HG03460 (cell line): ENCODE measurements around the gene PYGO2.
"Not testable (repeated sequence)": the region's sequence is repeated elsewhere in the genome, so short reads cannot be mapped to it uniquely, and the experiment has no call there.

Experiments used
- ATAC-seq: cut with Tn5 transposase; IDR thresholded peaks from one replicate; pipeline ENCODE4 v1.9.1; 2021; ENCODE audit not compliant: unreplicated experiment

PYGO2 gene

DNA sequence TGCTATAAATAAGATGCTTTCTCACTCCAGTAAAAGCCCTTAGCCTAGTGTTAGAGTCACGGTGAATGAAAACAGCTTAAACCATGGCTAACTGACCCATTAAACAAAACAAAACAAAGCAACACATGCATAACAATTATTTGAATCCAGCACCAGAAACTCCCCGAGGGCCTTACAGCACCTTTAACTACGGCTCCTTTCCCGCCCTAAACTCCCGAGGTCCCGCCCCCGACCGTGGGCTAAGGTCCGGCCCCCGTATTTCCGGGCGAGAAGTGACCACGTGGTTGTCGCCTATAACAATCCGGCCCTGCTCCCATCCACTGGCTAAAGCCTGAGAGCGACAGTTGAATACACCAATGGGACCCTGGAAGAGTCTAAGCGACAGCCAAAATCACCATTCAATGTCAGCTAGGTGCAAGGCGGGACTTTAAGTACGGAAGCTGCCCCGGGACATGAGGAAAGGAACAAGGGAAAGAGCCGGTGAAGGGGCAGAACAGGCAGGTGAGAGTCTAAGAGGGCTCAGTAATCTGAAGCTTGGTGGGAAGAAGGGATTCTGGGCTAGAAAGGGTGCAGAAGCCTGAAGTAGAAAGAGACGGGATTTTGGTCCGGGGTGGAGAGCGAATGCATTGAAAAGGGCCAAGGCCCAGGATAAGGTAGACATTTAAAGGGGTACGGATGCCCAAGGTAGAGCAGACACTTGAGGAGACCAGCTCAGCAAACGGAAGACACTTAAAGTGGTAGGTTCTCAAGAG, 21.5 kb upstream of the PYGO2 start, which contains the start of gene FLAD1:
FLAD1 (plus strand) TSS at position 448 of the 752 bp plus-strand sequence. CDS start 351 bp downstream, outside the sequence.
- peak; percentile 99 for ATAC-seq

DNA sequence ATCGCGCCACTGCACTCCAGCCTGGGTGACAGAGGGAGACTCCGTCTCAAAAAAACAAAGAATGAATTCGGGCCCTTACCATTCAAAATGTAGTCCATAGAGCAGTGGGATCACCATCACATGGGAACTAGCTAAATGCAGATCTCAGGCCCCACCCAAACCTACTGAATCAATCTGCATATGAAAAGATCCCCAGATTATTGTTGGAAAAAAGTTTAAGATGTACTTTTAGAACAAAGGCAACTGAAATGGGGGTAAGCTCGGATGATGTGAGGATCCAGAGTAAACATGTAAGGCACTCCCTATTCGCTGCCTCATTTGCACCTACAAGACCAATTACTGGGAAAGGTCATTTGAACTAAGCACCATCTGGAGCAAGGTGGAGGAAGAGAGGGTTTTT, 20.8 kb upstream of the PYGO2 start:
- no peak for ATAC-seq

- ATAC-seq = no peak
Observed at GRCh38 chr1:154978360-154978759, 16.8 kb upstream of the PYGO2 start.

DNA sequence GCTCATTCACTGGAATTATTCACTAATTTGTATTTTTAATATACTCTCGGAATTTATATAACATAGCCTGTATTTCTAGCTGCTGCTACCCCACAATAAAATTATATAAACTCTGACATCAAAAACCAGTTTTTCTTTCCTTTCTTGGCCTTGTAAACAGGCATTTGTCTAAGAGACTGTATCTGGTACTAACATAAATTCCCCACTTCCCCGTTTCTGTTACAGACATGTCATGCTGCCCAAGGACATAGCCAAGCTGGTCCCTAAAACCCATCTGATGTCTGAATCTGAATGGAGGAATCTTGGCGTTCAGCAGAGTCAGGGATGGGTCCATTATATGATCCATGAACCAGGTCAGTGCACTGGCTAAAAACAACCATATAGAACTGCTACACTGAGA, 16.2 kb upstream of the PYGO2 start:
- not testable (repeated sequence) for ATAC-seq

DNA sequence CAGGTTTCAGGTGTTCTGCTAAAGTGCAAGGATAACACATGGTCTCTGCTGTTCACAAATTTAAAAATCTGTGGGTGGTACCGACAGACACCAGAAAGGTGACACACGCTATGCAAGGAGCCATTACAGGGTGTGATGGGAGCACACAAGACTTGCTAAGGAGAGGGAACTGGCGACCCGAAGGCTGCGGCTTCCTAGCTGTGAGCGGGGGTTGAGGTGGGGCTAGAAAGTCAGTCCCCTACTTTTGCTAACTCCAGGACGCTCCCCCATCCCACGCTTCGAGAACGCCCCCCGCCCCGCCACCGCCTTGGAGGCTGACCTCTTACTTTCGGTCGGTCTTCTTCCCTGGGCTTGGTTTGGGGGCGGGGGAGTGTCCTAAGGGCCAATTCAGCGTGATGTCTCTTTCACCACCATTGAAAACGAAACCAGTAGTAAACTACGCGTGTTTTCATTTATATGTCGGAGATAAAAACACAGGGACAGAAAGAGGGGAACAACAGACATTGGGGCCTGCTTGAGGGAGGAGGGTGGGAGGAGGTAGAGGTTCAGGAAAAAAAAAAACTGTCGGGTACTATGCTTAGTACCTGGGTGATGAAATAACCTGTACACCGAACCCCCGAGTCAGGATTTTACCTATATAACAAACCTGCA, 14.0 kb upstream of the PYGO2 start:
- ATAC-seq = no peak

- peak; percentile 55 for ATAC-seq
Observed at GRCh38 chr1:154974808-154975408, 13.3 kb upstream of the PYGO2 start.

DNA sequence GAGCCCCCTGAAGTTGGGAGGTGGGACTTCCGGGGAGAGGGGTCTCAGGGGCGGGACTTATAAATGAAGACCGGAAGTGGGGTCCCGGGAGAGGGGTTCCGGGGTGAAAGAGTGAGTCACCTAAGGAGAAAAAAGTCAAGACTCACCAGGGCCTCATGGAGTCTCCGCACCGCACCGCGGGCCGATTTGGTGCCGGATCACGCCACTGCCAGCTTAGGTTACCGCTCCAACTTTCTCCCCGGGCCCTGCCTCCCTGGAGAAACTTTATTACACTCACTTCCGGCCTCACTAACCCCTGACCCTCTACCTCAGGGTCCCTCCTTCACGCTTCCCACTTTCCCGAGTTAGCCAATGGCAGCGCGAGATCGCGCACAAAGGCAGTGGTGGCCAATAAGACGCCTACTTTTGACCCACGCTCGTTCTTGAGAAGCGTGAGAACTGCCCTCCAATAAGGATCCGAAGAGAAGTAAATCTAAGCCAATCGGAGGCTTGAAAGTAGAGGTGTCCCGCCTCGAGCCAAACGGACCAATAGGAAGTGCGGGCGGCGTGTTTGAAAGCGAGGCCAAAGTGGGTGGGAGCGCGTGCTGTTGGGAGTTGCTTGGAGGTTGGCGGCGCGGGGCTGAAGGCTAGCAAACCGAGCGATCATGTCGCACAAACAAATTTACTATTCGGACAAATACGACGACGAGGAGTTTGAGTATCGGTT, 12.7 kb upstream of the PYGO2 start, which contains the start of gene CKS1B:
CKS1B (plus strand) TSS at position 580 of the 706 bp plus-strand sequence; CDS start at position 645, 65 bp downstream.
- ATAC-seq = peak; percentile 68

DNA sequence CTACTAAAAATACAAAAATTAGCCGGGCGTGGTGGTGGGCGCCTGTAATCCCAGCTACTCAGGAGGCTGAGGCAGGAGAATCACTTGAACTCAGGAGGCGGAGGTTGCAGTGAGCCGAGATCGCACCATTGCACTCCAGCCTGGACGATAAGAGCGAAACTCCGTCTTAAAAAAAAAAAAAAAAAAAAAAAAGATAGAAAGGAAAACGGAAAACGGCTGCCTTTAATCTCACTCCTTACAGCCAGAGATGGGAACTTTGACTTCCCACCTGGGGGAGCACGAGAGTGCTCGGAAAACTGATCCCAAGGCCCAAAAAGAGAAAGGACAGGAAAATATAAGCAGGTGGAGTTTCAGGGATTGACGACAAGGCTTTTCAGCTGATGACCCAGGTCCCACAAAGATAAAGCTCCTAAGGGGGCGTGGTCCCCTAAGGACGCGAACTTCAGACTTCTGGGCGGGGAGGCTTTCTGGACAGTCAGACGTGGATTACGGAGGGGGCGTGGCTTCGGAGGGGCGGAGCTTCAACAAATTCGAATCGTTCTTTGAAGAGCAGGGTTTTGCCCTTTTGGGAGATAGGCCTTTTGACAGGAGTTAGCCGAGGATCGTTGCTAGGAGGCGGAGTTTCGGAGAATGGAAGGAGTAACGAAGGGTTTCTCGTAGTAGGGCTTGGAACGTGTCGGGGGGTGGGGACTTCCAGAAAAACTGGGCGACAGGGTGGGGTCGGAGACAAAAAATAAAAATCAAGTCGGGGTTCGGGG, 11.9 kb upstream of the PYGO2 start:
- no peak for ATAC-seq

- ATAC-seq = no peak
Observed at GRCh38 chr1:154972517-154973343, 11.1 kb upstream of the PYGO2 start.

GRCh38 chr1:154972213-154972516, 10.6 kb upstream of the PYGO2 start:
- ATAC-seq = no peak

GRCh38 chr1:154971341-154971998, 9.9 kb upstream of the PYGO2 start:
- no peak for ATAC-seq

DNA sequence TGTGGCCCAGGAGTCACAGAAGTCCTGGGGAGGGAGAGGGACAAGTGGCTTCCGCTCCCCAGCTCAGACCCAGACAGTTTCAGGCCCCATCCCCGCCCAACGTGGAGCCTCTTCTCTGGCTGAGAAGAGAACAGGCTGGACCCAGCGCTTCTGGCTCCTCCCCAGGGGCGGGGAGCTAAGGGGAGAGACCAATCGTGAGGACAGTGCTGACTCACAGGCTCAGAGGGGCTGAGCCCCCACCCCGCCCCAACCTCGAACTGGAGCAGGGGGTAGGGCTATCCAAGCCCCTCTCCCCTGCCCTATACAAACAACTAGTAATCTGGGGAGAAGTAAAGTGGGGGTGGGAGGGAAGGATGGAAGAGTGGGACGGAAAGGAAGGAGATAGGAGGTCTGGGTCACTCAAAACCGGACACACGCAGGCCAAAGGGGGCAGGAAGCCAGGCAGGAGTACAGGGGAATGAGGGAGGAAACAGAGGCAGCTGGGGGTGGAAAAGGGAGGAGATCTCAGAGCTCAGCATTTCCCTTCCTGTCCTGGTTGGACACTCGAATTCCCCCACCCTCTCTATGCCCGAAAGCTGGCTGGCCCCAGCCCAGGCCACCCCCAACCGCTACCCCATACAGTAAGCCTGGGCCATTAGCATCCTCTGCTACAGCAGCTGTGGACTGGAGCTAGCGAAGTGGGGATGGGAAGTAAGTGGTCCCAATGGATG, 9.2 kb upstream of the PYGO2 start, which contains the start of gene SHC1:
SHC1 (minus strand) TSS at position 117 of the 710 bp plus-strand sequence. CDS start 221 bp downstream, outside the sequence.
- ATAC-seq = no peak

DNA sequence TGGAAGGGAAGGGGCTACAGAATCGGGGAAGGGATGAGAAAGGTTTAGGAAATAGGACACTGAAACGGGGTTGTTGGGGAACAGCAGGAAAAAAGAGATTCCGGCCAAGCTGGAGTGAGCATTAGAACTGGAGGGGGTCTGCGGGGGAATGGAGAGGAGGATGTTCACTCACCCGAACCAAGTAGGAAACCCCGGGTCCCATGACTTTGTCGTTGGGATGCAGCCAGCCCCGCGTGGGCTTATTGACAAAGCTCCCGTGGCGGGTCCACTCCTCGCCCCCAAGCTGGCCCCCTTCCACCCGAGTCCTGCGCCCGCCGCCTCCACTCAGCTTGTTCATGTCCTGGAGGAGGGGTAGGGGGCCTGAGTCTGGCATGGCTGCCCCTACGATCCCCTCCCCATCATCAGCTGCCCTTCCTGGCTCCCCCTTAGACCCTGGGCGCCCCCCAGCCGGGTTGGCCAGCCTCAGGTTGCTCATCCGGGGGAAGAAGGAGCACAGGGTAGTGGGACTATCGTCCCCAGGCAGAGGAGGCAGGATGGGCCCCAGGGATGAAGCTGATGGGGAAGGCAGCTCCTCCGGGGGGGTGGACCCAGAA, 8.4 kb upstream of the PYGO2 start:
- ATAC-seq = no peak

GRCh38 chr1:154969246-154969645, 7.7 kb upstream of the PYGO2 start:
- ATAC-seq = no peak

DNA sequence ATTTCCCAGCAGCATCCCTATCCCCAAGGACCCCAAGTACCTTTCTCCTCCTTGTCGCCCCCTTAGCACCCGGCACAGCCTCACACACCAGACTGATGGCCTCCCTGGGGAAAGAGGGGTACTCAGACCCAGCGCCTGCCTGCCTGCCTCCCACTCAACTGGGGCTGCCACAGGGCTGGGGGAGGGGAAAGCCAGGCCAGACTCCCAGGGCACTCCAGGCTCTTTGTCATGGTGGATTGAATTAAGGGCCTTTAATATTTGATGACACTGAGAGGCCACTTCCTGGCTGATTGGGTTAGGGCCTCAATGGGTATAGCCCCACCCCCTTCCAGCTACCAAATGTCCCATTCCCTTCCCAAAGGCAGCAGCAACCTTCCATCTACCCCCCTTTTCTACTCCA, 7.1 kb upstream of the PYGO2 start:
- ATAC-seq = no peak

- no peak for ATAC-seq
Observed at GRCh38 chr1:154967331-154967950, 5.9 kb upstream of the PYGO2 start.

- ATAC-seq = no peak
Observed at GRCh38 chr1:154966111-154966510, 4.5 kb upstream of the PYGO2 start.

DNA sequence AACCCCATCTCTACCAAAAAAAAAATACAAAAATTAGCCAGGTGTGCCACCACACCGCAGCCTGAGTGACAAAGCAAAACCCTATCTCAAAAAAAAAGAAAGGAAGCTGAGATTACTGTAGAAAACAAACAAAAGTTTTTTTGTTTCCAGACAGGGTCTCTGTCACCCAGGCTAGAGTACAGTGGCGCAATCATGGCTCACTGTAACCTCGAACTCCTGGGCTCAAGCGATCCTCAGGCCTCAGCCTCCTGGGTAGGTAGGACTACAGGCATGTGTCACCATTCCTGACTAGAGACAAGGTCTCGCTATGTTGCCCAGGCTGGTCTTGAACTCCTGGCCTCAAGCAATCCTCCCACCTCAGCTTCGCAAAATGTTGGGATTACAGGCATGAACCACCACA, 2.8 kb upstream of the PYGO2 start:
- ATAC-seq = no peak
